HUES64 (cell line): ENCODE data around the gene CES3.
"Not testable (repeated sequence)": the region's sequence is repeated elsewhere in the genome, so short reads cannot be mapped to it uniquely, and the experiment has no call there.

Source experiments
- H3K27ac ChIP-seq: 2 replicates; pipeline ENCODE4 v1.7.0; 2013; ENCODE audit warnings: low read depth, low read length, inconsistent platforms
- H3K27me3 ChIP-seq: 2 replicates; pipeline ENCODE4 v1.6.1; 2013; ENCODE audit warnings: mild to moderate bottlenecking, low read length; ENCODE audit not compliant: insufficient read depth
- H3K36me3 ChIP-seq: 2 replicates; pipeline ENCODE4 v1.6.1; 2013; ENCODE audit warnings: mild to moderate bottlenecking, low read length; ENCODE audit not compliant: insufficient read depth
- H3K4me1 ChIP-seq: 2 replicates; pipeline ENCODE4 v1.6.1; 2013; ENCODE audit warnings: mild to moderate bottlenecking, low read length, moderate library complexity; ENCODE audit not compliant: insufficient read depth
- H3K4me3 ChIP-seq: 2 replicates; pipeline ENCODE4 v1.5.1; 2013; ENCODE audit warnings: mild to moderate bottlenecking, low read length, moderate library complexity
- H3K9ac ChIP-seq: 2 replicates; pipeline ENCODE4 v1.6.1; 2013; ENCODE audit warnings: mild to moderate bottlenecking, low read depth, low read length
- H3K9me3 ChIP-seq: 2 replicates; pipeline ENCODE4 v1.6.1; 2013; ENCODE audit warnings: low read depth, low read length; ENCODE audit not compliant: insufficient read depth
- WGBS: fragments of 150-250, 120-280 bp; methylation state at CpG from one replicate; pipeline ENCODE4 v1.1.7; 2013; ENCODE audit warnings: missing lambda C conversion rate; 5-methylcytosine and 5-hydroxymethylcytosine counted together

Gene CES3

DNA sequence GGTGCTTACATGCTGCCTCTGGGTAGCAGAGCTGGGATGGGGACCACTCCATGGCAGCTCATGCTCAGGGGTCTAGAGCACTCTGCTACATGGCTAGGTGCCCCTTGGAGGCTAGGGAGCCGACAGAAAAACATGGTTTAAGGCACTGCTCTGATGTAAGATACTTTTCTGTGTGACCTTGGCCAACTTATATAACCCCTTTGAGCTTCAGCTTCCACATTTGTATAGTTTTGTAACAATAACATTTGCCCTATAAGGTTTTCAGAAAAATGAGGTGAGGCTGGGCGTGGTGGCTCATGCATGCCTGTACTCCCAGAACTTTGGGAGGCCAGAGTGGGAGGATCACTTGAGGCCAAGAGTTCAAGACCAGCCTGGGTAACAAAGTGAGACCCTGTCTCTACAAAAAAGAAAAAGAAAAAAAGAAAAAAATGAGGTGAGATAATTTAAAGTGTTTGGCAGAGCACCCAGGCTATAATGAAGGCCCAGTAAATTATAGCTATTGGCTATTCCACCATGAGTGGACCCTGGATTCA lies 30.5 kb downstream of the CES3 start:
- no peaks in the 10 kb centered on the region for H3K9me3 ChIP-seq
- no peaks in the 10 kb centered on the region for H3K36me3 ChIP-seq
- no peaks in the 10 kb centered on the region for H3K4me1 ChIP-seq
- no peak overlapping the region for H3K4me3 ChIP-seq
- H3K9ac ChIP-seq: no peak overlapping the region
- H3K27ac ChIP-seq: no peak overlapping the region
- H3K27me3 ChIP-seq: no peaks in the 10 kb centered on the region
- WGBS: 77% methylated on average over 2 of the region's 2 CpGs

DNA sequence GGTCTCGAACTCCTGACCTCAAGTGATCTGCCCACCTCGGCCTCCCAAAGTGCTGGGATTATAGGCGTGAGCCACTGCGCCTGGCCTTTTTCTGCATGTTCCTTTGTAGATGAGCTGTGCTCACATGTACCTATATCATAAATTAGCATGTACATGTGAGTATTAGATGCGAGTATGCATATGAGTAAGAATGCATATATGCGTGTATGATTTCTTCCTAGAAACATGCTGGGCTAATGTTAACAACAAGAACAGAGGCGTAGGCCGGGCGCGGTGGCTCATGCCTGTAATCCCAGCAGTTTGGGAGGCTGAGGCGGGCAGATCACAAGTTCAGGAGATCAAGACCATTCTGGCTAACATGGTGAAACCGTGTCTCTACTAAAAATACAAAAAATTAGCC lies 32.5 kb downstream of the CES3 start:
- WGBS: 90% methylated on average over 12 of the region's 12 CpGs
- not testable (repeated sequence) for H3K9ac ChIP-seq, H3K36me3 ChIP-seq, H3K27ac ChIP-seq, H3K4me3 ChIP-seq, H3K4me1 ChIP-seq, H3K9me3 ChIP-seq
- H3K27me3 ChIP-seq: peaks cover 17% of the 10 kb centered on the region

DNA sequence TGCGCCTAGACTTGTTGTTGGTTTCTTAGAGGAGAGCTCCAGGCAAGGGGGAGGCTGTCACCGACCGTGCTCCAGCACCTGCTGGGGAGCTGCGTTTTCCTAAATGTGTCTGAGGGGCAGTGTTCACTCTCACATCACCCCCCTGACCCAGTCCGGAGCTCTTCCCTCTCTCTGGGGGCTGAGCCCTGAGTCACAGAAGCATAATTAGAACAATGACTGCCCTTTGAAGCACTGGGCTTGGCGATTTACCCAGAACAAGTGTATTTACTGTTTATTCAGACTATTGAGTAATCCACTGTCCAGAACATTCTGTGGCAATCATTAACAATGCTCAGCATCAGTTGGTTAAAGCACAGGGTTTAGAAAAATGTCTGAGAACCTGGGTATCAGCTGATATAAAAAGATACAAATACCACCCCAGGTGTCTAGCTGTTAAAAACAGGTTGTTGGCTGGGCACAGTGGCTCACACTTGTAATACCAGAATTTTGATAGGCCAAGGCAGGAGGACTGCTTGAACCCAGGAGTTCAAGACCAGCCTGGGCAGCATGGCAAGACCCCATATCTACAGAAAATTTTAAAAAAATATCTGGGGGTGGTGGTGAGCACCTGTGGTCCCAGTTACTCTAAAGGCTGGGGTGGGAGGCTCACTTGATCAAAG lies 35.4 kb downstream of the CES3 start:
- no peaks in the 10 kb centered on the region for H3K36me3 ChIP-seq
- no peak overlapping the region for H3K27ac ChIP-seq
- H3K4me1 ChIP-seq: no peaks in the 10 kb centered on the region
- 60% methylated on average over 6 of the region's 6 CpGs for WGBS
- no peak overlapping the region for H3K9ac ChIP-seq
- H3K4me3 ChIP-seq: no peak overlapping the region
- no peaks in the 10 kb centered on the region for H3K9me3 ChIP-seq
- H3K27me3 ChIP-seq: peaks cover 44% of the 10 kb centered on the region

DNA sequence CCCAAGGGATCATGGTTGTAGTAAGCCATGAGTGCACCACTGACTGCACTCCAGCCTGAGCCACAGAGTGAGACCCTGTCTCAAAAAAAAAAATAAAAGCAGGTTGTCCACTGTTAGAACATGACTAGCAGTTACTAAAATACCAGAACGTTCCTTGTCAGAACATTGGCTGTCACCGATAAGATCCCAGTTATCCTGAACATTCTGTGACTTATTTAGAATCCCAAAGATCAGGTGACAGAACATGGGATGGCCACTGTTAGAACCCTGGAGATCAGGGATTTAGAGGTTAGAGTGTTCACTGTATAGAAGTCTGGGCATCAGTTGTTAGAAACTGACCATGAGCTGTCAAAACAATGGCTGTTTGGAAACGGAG lies 35.9 kb downstream of the CES3 start:
- H3K9ac ChIP-seq: no peak overlapping the region
- peaks cover 50% of the 10 kb centered on the region for H3K27me3 ChIP-seq
- WGBS: 80% methylated on average over 3 of the region's 3 CpGs
- no peaks in the 10 kb centered on the region for H3K9me3 ChIP-seq
- H3K4me3 ChIP-seq: no peak overlapping the region
- no peaks in the 10 kb centered on the region for H3K4me1 ChIP-seq
- H3K27ac ChIP-seq: no peak overlapping the region
- no peaks in the 10 kb centered on the region for H3K36me3 ChIP-seq

DNA sequence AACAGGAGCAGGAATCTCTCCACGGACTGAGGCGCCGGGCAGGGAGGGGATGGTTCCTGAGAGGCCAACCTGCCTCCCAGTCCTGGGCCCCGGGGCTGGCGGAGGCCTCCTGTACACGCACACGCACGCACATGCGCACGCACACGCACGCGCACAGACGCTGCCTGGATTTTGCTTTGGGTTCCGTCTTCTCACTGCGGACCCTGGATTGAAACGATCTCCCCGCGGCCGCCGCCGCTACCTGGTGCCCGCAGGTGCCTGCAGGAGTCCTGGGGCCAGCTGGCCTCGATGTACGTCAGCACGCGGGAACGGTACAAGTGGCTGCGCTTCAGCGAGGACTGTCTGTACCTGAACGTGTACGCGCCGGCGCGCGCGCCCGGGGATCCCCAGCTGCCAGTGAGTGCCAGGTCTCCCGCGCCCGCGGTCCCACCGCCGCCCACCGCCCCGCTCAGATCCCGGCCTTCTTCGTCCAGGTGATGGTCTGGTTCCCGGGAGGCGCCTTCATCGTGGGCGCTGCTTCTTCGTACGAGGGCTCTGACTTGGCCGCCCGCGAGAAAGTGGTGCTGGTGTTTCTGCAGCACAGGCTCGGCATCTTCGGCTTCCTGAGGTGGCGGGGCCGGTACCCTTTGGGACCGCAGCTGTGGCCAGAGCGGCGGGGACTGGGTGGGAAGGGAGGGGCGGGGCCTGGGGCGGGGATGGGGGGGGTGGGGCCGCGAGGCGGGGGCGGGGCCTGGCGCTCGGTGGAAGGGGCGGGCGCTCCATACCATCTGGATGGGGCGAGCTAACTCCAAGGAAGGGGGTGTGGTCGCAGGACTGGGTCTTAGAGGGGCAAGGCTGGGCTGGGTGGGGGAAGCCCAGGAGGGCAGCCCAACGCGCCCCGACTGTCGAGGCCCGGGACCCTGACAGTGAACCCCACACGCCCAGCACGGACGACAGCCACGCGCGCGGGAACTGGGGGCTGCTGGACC lies 39.6 kb downstream of the CES3 start:
- no peak overlapping the region for H3K27ac ChIP-seq
- H3K4me3 ChIP-seq: peak overlapping the region; percentile 70
- H3K9me3 ChIP-seq: no peaks in the 10 kb centered on the region
- peaks cover 71% of the 10 kb centered on the region for H3K27me3 ChIP-seq
- 4% methylated on average over 79 of the region's 89 CpGs for WGBS
- 0 out of 2 replicates have a peak overlapping the region, but pooled peaks have one; percentile 51 for H3K9ac ChIP-seq
- no peaks in the 10 kb centered on the region for H3K4me1 ChIP-seq
- no peaks in the 10 kb centered on the region for H3K36me3 ChIP-seq

DNA sequence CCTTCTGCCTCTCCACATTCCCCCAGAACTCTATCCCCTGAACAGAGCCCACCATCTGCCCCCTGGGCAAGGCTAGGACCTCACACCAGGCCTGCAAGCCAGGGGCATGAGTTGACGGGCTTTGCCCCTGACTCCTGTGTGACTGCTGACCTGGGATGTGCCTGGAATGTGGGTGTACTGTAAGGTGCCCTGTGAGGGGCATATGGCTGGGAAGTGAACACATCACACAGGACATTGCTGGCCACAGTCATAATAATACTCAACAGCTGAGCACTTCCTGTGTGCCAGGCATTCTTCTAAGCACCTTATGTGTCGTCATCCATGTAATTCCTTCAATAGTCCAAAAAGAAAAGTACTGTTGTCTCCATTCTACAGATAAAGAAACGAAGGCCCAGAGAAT lies 40.7 kb downstream of the CES3 start:
- Histone ChIP-seq H3K4me1 (no peaks in the 10 kb centered on the region), H3K36me3 (no peaks in the 10 kb centered on the region), H3K4me3 (no peak overlapping the region), H3K9me3 (no peaks in the 10 kb centered on the region), H3K9ac (no peak overlapping the region), H3K27ac (no peak overlapping the region), H3K27me3 (peaks cover 71% of the 10 kb centered on the region)
- WGBS: 79% methylated on average over 3 of the region's 3 CpGs

DNA sequence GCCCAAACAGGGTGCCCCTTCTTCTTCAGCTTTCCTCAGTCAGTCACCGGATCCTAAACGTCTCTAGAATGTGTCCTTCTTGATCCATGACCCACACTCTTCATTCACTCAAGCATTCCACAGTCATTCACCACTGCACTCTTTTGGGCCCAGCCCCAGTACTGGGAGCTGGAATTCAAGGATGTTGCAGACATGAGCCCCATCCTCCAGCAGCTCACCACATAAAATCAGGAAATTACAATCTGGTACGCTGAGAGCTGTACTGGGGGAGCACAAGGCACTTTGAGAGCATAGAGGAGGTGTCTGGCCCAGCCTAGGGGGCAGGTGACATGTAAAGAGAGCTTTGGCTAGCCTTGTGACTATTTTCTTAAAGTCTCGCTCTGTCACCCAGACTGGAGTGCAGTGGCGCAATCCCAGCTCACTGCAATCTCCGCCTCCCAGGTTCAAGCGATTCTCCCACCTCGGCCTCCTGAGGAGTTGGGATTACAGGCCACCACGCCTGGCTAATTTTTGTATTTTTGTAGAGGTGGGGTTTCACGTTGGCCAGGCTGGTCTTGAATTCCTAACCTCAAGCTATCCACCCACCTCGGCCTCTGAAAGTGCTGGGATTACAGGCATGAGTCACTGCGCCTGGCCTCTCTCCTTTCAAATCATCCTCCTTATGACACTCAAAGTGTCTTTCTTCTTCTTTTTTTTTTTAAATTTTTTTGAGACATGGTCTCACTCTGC lies 46.0 kb downstream of the CES3 start:
- Histone ChIP-seq H3K9ac (no peak overlapping the region), H3K4me3 (no peak overlapping the region), H3K4me1 (peaks cover 4% of the 10 kb centered on the region; the same call in 1 of the 2 replicates), H3K9me3 (no peaks in the 10 kb centered on the region), H3K27ac (no peak overlapping the region), H3K36me3 (no peaks in the 10 kb centered on the region), H3K27me3 (peaks cover 20% of the 10 kb centered on the region)
- WGBS: 82% methylated on average over 12 of the region's 12 CpGs

DNA sequence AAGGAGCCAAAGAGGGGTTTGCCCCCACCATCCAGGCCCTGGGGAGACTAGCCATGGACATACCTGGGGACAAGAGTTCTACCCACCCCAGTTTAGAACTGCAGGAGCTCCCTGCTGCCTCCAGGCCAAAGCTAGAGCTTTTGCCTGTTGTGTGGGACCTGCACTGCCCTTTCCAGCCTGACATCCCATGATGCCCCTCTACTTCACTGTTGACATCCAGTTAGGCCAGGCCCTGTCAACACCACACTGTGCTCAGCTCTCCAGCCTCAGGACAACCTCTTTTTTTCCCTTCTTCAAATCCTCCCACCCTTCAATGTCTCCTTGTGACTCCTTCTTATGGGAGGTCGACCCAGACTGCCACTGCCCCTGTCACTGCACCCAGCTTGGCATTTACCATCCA lies 48.1 kb downstream of the CES3 start:
- peaks cover 21% of the 10 kb centered on the region for H3K27me3 ChIP-seq
- no peak overlapping the region for H3K27ac ChIP-seq
- peaks cover 4% of the 10 kb centered on the region; the same call in 1 of the 2 replicates for H3K4me1 ChIP-seq
- WGBS: 65% methylated on average over 1 of the region's 1 CpG
- H3K9ac ChIP-seq: no peak overlapping the region
- no peaks in the 10 kb centered on the region for H3K9me3 ChIP-seq
- no peaks in the 10 kb centered on the region for H3K36me3 ChIP-seq
- no peak overlapping the region for H3K4me3 ChIP-seq

DNA sequence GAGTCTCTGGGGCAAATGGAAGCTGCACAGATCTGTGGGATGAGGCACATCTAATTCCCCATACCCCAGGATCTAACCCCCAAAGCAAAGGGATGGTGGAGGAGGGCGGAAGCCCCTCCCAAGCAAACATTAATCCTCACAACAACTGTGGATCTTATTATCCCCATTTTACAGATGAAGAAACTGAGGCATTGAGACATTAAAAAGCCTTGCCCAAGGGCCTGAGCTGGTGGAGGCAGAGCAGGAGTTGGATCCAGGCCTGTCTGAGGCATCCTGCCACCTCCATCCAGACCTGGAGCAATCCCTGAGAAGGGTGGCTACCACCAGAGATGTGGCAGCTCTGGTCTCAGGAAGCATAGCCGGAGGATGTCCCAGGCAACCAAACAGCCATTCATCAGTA lies 50.2 kb downstream of the CES3 start:
- no peaks in the 10 kb centered on the region for H3K9me3 ChIP-seq
- no peak overlapping the region for H3K27ac ChIP-seq
- no peaks in the 10 kb centered on the region for H3K36me3 ChIP-seq
- H3K9ac ChIP-seq: no peak overlapping the region
- WGBS: 97% methylated on average over 2 of the region's 2 CpGs
- peaks cover 42% of the 10 kb centered on the region for H3K27me3 ChIP-seq
- H3K4me1 ChIP-seq: peaks cover 4% of the 10 kb centered on the region; the same call in 1 of the 2 replicates
- no peak overlapping the region for H3K4me3 ChIP-seq

DNA sequence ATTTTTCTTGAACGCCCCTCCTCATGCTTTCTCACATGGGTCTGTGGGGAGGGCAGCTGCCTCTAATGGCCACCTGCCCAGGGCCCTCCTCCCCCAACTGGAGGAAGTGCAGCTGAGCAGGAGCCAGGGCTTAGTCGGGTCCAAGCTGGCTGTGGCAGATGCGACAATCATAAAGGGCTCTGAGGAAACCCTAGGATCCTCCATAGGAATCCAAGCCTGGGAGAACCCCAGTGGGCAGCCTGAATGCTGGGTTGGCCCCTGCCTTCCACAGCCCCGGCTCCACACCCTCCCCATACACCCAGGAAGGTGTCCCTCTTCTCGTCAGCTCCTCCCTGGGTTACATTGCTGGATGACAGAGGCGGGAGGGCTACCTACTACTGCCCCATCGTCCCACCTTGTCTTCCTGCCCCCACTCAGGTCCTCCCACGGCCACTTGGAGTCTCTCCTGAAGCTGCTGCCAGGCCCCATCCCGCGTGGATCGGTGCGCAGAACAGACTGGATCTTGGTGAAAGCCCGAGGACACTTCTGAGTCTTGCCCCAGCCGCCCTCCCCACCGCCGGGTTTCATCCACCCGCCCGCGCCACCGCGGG lies 52.3 kb downstream of the CES3 start:
- Histone ChIP-seq H3K27ac (no peak overlapping the region), H3K9ac (peak overlapping the region; percentile 39; the same call in 1 of the 2 replicates), H3K27me3 (peaks cover 42% of the 10 kb centered on the region), H3K4me3 (peak overlapping the region; percentile 57), H3K36me3 (no peaks in the 10 kb centered on the region), H3K9me3 (no peaks in the 10 kb centered on the region), H3K4me1 (no peaks in the 10 kb centered on the region; the same call in 1 of the 2 replicates)
- WGBS: 20% methylated on average over 21 of the region's 21 CpGs
